GM21381 (cell line): ENCODE measurements around the gene C16orf92.

Experiments used
- ATAC-seq: cut with Tn5 transposase; IDR thresholded peaks from one replicate; pipeline ENCODE4 v1.9.1; 2021; ENCODE audit warnings: mild to moderate bottlenecking, moderate library complexity; ENCODE audit not compliant: unreplicated experiment

The C16orf92 gene

DNA sequence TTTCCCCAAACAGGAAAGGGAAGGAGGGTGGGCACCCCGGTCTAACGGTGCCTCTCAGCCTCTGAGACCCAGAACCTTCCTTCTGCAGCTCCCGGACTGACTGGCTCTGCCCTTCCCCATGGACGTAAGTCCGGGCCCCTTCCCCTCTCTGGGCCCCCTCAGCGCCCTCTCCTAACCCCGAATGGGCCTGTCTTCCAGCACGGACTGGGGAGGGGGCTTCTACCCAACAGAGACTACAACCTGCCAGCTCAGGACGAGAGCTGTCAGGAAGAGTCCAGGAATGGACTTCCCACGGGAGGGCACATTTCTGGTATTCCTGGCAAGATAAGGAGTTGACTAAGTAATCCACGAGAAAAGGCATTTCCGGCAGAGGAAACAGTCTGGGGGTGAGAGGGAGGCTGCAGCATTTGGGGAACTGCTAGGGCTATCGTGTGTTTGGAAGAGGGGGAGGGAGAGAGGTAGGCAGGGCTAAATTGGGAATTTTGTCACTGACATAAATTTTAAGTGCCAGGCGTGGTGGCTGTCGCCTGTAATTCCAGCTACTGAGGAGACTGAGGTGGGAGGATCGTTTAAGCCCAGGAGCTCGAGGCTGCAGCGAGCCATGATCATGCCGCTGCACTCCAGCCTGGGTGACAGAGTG, 30.5 kb downstream of the C16orf92 start:
- no peak for ATAC-seq

DNA sequence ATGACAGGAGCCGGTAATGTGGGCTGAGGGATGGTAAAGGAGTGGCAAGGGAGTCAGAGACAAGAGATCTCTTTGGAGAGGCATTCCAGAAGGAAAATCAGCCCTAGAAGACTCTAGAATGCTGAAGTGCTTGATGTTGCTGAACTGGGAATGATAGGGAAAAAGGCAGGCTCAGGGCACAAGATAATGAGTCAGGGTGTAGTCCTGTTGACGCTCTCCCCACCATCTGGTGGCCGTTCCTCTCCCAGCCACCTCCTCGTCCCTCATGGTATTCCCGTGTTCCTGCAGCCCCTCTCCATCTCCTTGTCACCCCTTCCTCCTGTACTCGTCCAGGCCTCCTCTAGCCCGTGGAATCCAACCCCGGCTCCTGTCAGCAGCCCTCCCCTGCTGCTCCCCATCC, 31.5 kb downstream of the C16orf92 start:
- no peak for ATAC-seq

DNA sequence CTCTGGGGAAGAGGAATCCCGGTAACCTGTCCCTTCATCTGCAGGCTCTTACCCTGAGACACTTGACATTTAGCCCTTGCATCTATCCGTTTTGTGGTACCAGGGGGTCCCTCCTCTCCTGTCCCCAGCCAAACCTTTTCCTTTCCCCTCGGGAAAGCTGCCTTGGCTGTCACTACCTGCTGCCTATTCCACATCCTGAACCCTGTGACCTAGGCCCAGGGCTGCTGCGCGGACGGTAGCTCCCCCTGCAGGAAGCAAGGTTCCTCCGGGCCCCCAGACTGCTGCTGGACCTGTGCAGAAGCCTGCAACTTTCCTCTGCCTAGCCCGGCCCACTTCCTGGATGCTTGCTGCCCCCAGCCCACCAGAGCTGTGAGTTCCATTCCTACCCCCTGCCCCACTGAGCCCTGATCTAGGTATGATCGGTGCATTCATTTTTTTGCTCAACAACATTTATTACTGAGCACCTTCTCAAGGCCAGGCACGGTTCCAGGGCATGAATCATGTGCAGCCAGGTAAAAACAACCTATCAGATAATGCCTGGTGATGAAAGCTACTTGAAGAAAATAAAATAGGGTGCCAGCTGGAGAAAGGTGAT, 32.1 kb downstream of the C16orf92 start:
- no peak for ATAC-seq

DNA sequence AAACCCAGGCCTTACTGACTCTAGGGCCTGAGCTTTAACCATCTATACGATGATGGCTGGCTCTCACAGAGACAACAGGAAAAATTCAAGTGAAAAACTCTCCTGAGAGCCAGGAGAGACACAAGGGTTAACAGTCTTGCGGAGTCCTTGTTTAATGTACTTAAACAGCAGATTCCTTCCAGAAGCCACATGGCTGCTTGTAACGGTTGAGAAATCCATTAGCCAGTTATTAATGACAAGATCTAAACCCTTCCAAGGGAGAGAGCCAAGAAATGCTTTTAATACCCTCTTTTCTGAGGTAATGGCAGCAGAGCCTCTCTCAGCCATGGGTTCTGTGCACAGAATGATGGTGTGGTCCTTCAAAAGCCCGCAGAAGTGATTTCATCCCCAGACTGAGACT, 37.3 kb downstream of the C16orf92 start:
- no peak for ATAC-seq

DNA sequence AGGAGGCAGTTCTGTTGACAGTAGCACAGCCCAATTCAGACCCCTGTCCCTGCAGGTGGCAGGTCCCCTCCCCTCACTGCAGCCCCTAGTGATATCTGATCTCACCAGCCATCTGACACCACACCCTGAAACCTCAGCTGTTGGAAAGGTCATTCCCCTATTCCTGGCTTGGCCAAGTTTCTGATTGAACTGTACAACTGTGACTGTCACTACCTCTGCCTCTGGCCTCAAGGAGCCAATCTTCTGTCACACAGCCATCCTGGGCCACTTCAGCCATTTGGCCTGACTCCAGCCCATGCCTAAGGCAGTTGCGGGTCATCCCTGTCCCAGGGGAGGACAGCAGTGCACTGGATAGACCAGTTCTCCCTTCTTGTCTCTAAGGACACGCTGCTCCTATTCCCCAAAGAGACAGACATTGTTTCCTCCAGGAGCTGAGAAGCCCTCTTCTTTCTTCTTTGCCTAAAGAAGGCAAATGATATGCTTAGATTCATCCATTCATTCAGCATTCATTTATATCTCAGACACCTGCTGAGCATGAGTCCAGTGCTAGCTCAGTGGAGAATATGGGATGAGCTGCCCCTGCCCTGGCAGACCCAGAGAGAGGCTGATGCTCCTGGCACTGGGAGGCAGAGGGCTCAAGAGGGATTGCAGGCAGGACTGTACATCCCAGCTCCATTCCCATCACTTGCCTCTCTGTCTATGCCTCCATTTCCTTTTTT, 38.0 kb downstream of the C16orf92 start:
- no peak for ATAC-seq

DNA sequence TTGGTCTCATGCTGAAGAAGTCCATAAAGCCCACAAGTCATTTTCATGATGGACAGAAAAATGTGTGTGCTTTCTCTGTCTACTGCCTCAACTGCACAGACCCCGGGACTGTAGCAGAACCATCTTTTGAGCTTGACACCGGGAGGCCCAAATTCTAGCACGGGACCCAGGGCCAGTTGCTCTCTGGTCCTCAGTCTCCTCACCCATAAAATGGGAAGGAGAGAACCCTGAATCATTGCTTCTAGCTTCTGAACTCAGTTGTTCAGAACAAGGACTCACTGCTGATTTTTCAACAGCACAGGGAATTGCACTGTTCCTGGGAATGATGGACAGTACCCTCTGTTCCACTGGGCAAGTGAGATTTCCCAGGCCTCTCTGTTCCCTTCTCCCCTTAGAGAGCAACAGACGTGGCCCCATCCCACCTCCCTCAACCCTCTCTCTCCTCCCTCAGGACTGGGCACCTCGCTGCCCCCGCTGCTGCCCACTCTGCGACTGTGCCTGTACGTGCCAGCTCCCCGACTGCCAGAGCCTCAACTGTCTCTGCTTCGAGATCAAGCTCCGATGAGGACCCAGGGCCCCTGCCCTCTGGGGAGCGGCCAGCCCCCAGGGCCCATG, 40.4 kb downstream of the C16orf92 start:
- no peak for ATAC-seq

DNA sequence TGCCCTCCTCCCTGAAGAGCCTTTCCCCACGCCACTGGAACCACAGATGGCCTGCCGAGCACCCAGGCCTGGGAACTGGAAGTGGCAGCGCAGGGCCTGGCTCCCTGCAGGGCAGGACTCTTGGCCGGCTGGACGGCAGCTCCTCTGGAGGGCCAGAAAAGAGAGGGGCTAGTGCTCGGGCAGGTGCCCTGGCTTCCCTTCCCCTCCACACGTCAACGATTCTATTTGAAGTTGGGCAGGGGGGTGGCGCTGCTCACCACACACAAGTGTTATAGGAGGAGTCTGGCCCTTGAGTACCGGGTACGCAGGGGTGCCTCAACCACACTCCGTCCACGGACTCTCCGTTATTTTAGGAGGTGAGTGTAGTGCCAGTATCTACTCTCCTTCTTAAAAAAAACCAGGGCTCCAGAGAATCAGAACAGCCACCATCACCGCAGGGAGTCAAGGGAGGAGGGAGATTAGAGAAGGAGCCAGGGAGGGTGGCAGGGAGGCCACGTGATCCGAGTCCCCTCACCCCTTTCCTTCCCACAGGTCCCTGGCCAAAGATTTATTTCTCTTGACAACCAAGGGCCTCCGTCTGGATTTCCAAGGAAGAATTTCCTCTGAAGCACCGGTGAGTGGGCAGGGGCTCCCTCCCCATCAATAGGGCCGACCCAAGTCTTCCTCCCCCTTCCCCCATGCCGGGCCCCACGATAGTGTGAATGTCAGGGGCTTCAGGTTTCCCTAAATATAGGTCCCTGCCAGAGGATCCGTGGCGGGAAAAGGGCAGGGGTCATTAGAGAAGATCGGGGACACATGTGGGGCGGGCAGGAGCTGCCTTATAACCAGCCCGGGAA, 41.1 kb downstream of the C16orf92 start:
- no peak for ATAC-seq

DNA sequence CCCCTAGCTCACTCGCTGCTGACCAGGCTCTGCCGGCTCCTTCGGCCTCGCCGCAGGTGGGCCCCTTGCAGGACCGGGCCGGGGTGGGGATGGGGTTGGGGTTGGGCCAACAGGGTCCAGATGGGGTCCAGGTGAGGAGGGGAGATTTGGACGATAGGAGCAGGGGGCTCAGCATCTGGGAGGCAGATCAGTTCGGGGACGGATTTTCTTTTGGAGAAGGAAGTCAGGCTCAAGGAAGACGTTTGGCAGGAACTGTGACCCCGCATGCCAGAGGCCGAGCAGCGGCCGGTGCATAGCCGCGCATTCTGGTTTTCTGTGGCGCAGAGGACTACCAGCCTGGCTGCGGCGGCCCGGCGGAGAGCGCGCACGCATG, 41.7 kb downstream of the C16orf92 start:
- peak; percentile 4 for ATAC-seq

DNA sequence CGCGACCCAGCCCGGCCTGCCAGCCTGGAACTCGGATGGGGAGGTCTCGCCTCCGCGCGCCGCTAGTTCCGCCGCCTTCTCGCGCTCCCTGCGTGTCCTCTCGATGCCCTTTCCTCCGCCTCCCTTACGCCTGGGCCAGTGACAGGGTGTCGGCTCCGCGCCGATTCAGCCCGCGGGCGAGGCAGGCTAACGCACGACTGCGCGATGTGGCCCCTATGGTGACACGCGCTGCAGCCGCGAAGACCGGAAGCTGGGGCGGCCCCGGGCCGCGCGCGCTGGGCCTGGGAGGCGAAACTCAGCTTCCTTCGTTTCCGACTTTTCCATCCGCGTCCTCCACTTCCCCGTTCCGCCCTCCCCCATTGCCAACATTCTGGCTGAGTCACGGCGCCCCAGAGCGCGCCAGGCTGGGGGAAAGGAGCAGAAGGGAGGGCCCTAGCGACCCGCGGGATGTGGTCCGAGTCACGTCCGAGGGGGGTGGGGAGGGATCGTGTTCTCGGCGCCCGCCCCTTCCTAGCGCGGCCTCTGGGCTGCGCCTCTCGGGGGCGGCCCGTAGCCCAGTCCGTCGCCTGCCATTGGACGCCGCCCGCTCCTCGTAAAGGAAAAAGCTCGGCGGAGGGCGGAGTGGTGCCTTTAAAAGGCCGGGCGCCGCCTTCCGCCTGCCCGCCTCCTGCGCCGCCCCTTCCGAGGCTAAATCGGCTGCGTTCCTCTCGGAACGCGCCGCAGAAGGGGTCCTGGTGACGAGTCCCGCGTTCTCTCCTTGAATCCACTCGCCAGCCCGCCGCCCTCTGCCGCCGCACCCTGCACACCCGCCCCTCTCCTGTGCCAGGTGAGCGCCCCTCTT, 42.3 kb downstream of the C16orf92 start, which contains the start of gene ALDOA:
ALDOA (plus strand) TSS at position 659 of the 841 bp plus-strand sequence. CDS start 1,138 bp downstream, outside the sequence.
- ATAC-seq = peak; percentile 74

DNA sequence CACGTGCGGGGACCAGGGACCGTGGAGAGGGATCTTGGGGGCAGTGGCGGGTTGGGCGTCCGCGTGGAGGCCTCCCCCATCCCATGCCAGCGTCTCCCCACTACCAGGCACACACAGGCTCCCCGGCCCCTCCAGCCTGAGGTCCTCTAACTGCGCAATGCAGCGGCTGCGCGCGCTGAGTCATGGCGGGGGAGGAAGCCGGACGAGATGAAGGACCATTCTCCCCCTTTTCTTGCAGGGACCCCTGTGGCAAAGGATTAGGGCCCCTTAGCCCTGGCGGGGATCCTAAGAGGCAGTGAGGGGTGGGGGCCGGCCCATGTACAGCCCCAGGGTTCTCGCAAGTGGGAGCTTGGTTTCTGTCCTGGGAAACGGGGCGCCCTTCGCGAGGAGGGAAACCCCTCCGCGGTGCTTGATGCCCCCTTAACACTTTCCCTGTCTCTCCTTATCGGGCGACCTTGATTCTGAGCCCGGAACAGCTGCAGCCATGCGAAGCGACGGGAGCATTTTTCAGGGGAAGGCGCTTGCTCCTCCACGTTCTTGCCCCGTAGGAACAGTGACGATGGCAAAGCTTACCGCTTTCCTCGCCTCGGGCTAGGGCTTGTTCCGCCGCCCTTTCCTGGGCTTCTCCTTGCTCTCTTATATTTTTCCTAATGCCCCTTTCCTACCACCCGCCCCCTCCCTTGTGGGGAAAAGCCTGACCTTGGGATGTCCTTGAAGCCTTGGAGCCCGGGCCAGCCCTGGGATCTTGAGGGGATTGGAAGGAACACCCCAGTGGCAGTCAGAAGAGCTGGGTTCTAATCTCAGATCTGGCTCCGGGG, 43.2 kb downstream of the C16orf92 start:
- ATAC-seq = peak; percentile 3

DNA sequence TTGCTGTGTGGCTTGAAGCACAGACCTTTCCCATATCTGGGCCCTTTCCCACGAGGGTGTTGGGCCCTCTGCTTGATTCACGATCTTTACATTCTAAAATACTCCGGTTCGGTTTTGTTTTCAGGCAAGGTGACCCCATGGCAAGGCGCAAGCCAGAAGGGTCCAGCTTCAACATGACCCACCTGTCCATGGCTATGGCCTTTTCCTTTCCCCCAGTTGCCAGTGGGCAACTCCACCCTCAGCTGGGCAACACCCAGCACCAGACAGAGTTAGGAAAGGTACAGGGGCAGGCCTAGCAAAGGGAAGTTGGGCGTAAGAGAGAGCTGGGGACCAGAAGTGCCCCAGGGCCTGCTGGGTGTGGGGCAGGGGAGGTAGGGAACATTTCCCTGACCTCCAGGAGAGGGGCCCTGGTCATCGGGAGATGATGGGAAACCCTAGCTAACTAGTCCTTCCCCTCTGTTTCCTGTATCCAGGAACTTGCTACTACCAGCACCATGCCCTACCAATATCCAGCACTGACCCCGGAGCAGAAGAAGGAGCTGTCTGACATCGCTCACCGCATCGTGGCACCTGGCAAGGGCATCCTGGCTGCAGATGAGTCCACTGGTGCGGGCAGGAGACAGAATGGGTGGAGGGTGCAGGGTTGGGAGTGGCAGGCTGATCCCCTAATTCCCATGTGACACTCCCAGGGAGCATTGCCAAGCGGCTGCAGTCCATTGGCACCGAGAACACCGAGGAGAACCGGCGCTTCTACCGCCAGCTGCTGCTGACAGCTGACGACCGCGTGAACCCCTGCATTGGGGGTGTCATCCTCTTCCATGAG, 44.0 kb downstream of the C16orf92 start:
- no peak for ATAC-seq

DNA sequence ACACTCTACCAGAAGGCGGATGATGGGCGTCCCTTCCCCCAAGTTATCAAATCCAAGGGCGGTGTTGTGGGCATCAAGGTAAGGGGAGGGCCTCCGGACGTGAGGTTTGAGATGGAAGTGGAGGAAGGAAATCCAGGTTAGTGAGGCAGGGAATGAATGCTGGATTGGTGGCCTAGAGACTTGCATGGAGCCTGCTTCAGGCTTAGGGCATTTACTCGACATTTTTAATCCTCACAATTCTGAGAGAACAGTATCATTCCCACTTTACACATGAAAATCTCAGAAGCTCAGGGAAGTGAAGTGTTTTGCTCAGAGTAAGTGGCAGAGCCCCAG, 44.6 kb downstream of the C16orf92 start:
- no peak for ATAC-seq

DNA sequence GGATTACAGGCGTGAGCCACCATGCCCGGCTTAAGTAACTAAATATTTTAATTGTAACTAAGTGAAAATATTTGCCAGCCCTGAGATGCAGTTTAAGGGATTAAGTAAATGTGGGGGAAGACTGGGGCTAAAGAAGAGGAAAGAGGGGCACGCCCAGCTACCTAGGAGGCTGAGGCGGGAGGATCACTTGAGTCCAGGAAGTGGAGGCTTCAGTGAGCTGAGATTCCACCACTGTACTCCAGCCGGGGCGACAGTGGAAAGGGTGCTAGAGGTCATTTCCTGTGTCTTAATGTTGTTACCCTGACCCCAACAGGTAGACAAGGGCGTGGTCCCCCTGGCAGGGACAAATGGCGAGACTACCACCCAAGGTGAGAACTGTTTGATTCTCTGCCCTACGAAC, 45.3 kb downstream of the C16orf92 start:
- ATAC-seq = no peak

DNA sequence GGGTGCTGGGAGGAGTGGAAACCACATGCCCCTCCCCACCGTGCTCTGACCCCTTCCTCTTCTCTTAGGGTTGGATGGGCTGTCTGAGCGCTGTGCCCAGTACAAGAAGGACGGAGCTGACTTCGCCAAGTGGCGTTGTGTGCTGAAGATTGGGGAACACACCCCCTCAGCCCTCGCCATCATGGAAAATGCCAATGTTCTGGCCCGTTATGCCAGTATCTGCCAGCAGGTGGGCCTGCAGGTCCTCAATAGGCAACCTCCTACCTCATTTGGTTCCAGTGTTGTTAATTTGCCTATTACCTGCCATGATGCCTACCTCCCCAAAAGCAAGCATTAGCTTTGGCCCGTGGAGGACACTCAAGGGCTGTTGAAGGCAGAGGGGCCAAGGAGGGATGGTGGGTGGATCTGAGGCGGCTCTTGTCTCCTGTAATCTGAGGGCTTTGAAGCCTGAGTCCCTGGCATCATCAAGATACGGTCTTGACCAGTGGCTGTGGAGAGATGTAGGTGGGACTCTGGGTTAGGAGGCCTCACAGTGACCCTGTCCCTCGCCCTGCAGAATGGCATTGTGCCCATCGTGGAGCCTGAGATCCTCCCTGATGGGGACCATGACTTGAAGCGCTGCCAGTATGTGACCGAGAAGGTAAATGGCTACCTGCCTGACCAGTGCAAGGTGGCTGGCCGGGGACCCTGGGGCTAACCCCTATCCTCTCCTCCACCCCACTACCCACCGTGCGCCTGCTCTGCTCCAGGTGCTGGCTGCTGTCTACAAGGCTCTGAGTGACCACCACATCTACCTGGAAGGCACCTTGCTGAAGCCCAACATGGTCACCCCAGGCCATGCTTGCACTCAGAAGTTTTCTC, 46.0 kb downstream of the C16orf92 start:
- no peak for ATAC-seq

DNA sequence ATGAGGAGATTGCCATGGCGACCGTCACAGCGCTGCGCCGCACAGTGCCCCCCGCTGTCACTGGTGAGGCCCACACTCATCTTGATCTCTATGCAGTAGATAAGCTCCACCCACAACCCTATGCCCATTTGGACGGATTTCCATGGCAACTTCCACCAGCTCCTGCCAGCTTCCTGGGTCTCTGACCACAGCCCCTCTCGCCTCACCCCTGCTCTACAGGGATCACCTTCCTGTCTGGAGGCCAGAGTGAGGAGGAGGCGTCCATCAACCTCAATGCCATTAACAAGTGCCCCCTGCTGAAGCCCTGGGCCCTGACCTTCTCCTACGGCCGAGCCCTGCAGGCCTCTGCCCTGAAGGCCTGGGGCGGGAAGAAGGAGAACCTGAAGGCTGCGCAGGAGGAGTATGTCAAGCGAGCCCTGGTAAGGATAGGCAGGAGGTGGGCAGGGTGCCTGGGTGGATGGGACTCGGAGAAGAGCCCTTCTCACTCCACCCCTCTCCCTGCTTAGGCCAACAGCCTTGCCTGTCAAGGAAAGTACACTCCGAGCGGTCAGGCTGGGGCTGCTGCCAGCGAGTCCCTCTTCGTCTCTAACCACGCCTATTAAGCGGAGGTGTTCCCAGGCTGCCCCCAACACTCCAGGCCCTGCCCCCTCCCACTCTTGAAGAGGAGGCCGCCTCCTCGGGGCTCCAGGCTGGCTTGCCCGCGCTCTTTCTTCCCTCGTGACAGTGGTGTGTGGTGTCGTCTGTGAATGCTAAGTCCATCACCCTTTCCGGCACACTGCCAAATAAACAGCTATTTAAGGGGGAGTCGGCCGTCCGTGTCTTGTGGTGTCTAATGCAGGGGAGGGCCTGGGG, 46.8 kb downstream of the C16orf92 start:
- ATAC-seq = no peak

DNA sequence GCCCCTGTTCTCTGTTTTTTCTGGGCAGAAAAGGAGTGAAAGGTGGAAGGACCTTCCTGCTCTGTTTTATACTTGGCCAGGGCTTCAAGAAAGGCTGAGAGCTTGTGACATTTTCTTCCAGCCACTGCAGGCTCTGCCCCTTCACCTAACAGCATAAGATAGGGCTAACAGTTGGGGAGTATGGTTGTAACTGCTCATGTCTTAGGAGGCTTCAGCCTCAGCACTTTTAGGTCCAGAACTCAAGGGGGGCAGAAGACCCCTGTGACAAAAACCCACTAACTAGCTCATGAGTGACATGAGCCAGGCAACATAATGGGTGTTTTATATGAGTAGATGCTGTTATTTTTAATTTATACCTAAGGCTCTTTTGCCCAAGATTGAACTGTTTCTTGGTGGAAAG, 47.5 kb downstream of the C16orf92 start:
- no peak for ATAC-seq
